Measurements from ENCODE around the gene ZBTB42. TPM values are rescaled to one million over a fixed set of nuclear protein-coding genes. Genes with fewer than 3 reads are reported as not detected.

Gene ZBTB42
- total RNA-seq: 3.2 and 5.6 TPM in 2 replicates

GRCh38 chr14:104800771-104801519, at the start of gene ZBTB42:
ZBTB42 (plus strand) TSS chr14:104801101; CDS start chr14:104801198, 97 bp downstream.

GRCh38 chr14:104752735-104753527, 48.0 kb upstream of the ZBTB42 start, which contains the start of gene SIVA1:
SIVA1 (plus strand) TSS chr14:104753147; CDS start chr14:104753202, 55 bp downstream.

GRCh38 chr14:104794993-104795780, 5.7 kb upstream of the ZBTB42 start, which contains the start of gene AKT1:
AKT1 (minus strand) TSS chr14:104795748; CDS start chr14:104792643, 3,105 bp downstream.

Other genes with a start within 250 kb of the ZBTB42 start
- gene C14orf180, start 221.3 kb upstream of the ZBTB42 start, total RNA-seq: not detected in 2 replicates
- not detected in 2 replicates for gene TMEM179, start 196.3 kb upstream of the ZBTB42 start, total RNA-seq
- gene INF2, start 111.5 kb upstream of the ZBTB42 start, total RNA-seq: 74.6 and 86.8 TPM in 2 replicates
- gene ADSS1, start 76.9 kb upstream of the ZBTB42 start, total RNA-seq: 2.5 and 7.1 TPM in 2 replicates
- gene SIVA1, start 48.0 kb upstream of the ZBTB42 start, total RNA-seq: 56.2 and 167 TPM in 2 replicates
- 158 and 216 TPM in 2 replicates for gene AKT1, start 5.4 kb upstream of the ZBTB42 start, total RNA-seq
- gene CEP170B, start 64.2 kb downstream of the ZBTB42 start, total RNA-seq: 14.7 and 28.0 TPM in 2 replicates
- gene PLD4, start 123.8 kb downstream of the ZBTB42 start, total RNA-seq: under 0.01 TPM in 2 replicates
- gene AHNAK2, start 177.3 kb downstream of the ZBTB42 start, total RNA-seq: 279 and 407 TPM in 2 replicates
- 9.8 and 10.6 TPM in 2 replicates for gene CLBA1, start 184.7 kb downstream of the ZBTB42 start, total RNA-seq
- 9.6 and 19.6 TPM in 2 replicates for gene CDCA4, start 220.0 kb downstream of the ZBTB42 start, total RNA-seq

Data from smooth muscle cell of trachea (primary cell).